ENCODE data around the gene FAM8A1. TPM values are rescaled to one million over a fixed set of nuclear protein-coding genes. Genes with fewer than 3 reads are reported as not detected.

Gene FAM8A1
- total and polyA plus RNA-seq, 2 of the 13 experiments (the other 11 are each of a cell fraction or from before 2014, with no cell fraction given): 30.5 to 34.3 TPM

DNA sequence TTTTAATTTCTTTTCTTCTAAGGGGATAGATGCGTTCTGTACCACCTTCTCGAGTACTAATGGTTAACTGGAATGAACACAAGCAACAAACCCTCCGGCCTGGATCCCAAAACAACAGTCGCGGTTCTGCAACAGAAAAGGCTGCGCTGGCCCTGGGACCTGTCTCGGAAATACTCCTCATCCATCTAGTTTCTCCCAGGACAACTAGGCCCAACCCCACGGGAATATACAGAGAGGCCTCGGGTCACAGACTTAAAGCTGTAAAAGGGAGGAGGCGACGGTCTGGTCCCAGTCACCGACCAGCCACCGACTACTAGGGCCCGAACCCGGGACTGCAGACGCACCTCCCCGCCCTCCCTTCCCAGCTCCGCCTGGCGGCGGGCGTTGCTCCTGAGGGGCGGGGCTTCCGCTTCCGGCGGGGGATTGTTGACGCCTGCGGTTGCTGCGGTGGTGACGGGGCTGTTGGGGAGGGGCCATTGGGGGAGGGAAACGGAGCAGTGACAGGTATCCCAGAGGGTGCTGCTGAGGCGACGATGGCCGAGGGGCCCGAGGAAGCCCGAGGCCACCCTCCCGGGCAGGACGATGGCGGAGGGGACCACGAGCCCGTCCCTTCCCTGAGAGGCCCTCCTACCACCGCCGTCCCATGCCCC is at the start of gene FAM8A1 (continued):
- TF ChIP-seq, protein P1, sequence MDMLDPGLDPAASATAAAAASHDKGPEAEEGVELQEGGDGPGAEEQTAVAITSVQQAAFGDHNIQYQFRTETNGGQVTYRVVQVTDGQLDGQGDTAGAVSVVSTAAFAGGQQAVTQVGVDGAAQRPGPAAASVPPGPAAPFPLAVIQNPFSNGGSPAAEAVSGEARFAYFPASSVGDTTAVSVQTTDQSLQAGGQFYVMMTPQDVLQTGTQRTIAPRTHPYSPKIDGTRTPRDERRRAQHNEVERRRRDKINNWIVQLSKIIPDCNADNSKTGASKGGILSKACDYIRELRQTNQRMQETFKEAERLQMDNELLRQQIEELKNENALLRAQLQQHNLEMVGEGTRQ (IDR thresholded peaks at IDR 0.05; ENCODE audit: low read depth, low read length): no peak
- TF ChIP-seq, protein P1 (CRISPR knock-in tag; IDR thresholded peaks at IDR 0.05; ENCODE audit: borderline replicate concordance): no peak
- TF ChIP-seq PTBP1 (IDR thresholded peaks at IDR 0.05; ENCODE audit: low read depth, low read length, poor library complexity, severe bottlenecking): no peak
- TF ChIP-seq ZNF816 (CRISPR knock-in tag; IDR thresholded peaks at IDR 0.05; ENCODE audit: borderline replicate concordance): no peak
- peak; percentile 74 for TF ChIP-seq RCOR2 (CRISPR knock-in tag; IDR thresholded peaks at IDR 0.05)
- TF ChIP-seq ZBTB42 (CRISPR knock-in tag; IDR thresholded peaks at IDR 0.05): no peak
- TF ChIP-seq ZNF570 (CRISPR knock-in tag; IDR thresholded peaks at IDR 0.05; ENCODE audit: borderline replicate concordance): no peak
- TF ChIP-seq, protein P2, sequence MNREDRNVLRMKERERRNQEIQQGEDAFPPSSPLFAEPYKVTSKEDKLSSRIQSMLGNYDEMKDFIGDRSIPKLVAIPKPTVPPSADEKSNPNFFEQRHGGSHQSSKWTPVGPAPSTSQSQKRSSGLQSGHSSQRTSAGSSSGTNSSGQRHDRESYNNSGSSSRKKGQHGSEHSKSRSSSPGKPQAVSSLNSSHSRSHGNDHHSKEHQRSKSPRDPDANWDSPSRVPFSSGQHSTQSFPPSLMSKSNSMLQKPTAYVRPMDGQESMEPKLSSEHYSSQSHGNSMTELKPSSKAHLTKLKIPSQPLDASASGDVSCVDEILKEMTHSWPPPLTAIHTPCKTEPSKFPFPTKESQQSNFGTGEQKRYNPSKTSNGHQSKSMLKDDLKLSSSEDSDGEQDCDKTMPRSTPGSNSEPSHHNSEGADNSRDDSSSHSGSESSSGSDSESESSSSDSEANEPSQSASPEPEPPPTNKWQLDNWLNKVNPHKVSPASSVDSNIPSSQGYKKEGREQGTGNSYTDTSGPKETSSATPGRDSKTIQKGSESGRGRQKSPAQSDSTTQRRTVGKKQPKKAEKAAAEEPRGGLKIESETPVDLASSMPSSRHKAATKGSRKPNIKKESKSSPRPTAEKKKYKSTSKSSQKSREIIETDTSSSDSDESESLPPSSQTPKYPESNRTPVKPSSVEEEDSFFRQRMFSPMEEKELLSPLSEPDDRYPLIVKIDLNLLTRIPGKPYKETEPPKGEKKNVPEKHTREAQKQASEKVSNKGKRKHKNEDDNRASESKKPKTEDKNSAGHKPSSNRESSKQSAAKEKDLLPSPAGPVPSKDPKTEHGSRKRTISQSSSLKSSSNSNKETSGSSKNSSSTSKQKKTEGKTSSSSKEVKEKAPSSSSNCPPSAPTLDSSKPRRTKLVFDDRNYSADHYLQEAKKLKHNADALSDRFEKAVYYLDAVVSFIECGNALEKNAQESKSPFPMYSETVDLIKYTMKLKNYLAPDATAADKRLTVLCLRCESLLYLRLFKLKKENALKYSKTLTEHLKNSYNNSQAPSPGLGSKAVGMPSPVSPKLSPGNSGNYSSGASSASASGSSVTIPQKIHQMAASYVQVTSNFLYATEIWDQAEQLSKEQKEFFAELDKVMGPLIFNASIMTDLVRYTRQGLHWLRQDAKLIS (CRISPR knock-in tag; IDR thresholded peaks at IDR 0.05): no peak
- peak; percentile 97 for TF ChIP-seq GABPB1 (CRISPR knock-in tag; IDR thresholded peaks at IDR 0.05)
- TF ChIP-seq NCOA2 (CRISPR knock-in tag; IDR thresholded peaks at IDR 0.05): no peak; the same call in 1 of the 2 replicates
- peak; percentile 77; the same call in 1 of the 2 replicates for TF ChIP-seq ZNF451 (CRISPR knock-in tag; IDR thresholded peaks at IDR 0.05)
- peak; percentile 62; the same call in 1 of the 2 replicates for TF ChIP-seq ERF (CRISPR knock-in tag; IDR thresholded peaks at IDR 0.05)
- no peak for TF ChIP-seq ZNF773 (CRISPR knock-in tag; IDR thresholded peaks at IDR 0.05; ENCODE audit: borderline replicate concordance)
- TF ChIP-seq CCDC6 (CRISPR knock-in tag; IDR thresholded peaks at IDR 0.05): peak; percentile 71; the same call in 1 of the 2 replicates
- no peak for TF ChIP-seq ZNF468 (CRISPR knock-in tag; IDR thresholded peaks at IDR 0.05)
- no peak for TF ChIP-seq HOXA7 (CRISPR knock-in tag; IDR thresholded peaks at IDR 0.05)
- TF ChIP-seq MEIS1 (CRISPR knock-in tag; IDR thresholded peaks at IDR 0.05; ENCODE audit: borderline replicate concordance): peak; percentile 85; the same call in 1 of the 2 replicates
- TF ChIP-seq, protein P3, sequence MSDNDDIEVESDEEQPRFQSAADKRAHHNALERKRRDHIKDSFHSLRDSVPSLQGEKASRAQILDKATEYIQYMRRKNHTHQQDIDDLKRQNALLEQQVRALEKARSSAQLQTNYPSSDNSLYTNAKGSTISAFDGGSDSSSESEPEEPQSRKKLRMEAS (IDR thresholded peaks at IDR 0.05): peak; percentile 59
- TF ChIP-seq, protein P4, sequence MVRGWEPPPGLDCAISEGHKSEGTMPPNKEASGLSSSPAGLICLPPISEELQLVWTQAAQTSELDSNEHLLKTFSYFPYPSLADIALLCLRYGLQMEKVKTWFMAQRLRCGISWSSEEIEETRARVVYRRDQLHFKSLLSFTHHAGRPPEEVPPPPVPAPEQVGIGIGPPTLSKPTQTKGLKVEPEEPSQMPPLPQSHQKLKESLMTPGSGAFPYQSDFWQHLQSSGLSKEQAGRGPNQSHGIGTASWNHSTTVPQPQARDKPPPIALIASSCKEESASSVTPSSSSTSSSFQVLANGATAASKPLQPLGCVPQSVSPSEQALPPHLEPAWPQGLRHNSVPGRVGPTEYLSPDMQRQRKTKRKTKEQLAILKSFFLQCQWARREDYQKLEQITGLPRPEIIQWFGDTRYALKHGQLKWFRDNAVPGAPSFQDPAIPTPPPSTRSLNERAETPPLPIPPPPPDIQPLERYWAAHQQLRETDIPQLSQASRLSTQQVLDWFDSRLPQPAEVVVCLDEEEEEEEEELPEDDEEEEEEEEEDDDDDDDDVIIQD (CRISPR knock-in tag; IDR thresholded peaks at IDR 0.05; ENCODE audit: low read depth): peak; percentile 85; the same call in 1 of the 2 replicates
- no peak for TF ChIP-seq HMG20B (CRISPR knock-in tag; conservative IDR thresholded peaks at IDR 0.05)
- TF ChIP-seq, protein P5, sequence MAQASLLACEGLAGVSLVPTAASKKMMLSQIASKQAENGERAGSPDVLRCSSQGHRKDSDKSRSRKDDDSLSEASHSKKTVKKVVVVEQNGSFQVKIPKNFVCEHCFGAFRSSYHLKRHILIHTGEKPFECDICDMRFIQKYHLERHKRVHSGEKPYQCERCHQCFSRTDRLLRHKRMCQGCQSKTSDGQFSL (CRISPR knock-in tag; IDR thresholded peaks at IDR 0.05): 0 out of 2 replicates have a peak, but pooled peaks have one; percentile 33
- no peak; the same call in 1 of the 2 replicates for TF ChIP-seq ZNF337 (CRISPR knock-in tag; IDR thresholded peaks at IDR 0.05; ENCODE audit: borderline replicate concordance, low read depth)
